GM18505 (cell line): Measurements from ENCODE around the gene CISH.

Source experiments
- ATAC-seq: cut with Tn5 transposase; IDR thresholded peaks from one replicate; pipeline ENCODE4 v1.9.1; 2021; ENCODE audit not compliant: unreplicated experiment
- POLR2A ChIP-seq: IDR thresholded peaks from 4 replicates; pipeline ENCODE4 v1.6.1; 2011; ENCODE audit warnings: borderline replicate concordance; ENCODE audit not compliant: insufficient read depth, insufficient read length; ENCODE audit errors: extremely low read depth

Gene CISH

DNA sequence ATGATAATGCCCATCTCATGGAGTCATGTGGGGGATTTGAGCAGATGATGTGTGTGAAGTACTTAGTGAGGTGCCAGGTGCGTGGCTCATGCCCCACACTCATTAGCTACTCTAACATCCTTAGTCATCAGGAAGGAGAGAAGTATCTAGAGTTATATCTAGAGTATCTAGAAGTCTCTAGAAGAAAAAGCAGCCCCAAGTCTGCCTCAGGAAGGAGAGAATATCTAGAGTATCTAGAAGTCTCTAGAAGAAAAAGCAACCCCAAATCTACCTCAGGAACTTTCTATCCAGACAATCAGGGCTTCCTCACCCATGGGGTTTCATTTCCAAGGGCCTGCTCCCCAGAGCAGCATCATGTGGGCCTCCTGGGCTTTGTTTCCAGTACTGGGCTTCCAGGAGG, 38.4 kb upstream of the CISH start:
- no peak for TF ChIP-seq POLR2A

DNA sequence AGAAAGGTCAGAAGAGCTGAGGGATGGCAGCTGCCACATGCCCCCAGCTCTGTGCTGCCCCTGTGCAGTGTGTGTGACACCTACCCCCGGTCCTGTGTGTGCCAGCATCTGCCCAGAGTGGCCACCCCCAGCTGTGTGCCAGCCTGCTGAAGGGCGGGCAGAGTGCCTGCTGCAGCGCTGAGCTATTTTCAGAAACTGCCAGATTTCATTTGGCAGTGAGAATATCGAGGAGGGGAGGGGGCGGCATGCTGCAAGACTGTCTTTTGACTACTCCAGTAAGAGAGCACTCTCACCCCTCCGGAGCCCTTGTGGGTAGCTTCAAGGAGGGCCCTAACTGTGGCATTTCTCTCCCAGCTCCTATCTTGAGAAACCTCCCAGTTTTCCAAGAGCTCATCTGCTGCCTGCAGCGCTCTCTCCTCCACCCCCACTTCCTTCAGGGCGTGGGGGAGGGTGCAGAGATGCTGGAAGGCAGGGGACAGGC, 37.9 kb upstream of the CISH start:
- no peak for TF ChIP-seq POLR2A
- ATAC-seq: no peak

More for the DNA sequence above, 38.4 kb upstream of the CISH start:
- no peak for ATAC-seq

- no peak for ATAC-seq
Measured at GRCh38 chr3:50648944-50649343, 37.4 kb upstream of the CISH start.

DNA sequence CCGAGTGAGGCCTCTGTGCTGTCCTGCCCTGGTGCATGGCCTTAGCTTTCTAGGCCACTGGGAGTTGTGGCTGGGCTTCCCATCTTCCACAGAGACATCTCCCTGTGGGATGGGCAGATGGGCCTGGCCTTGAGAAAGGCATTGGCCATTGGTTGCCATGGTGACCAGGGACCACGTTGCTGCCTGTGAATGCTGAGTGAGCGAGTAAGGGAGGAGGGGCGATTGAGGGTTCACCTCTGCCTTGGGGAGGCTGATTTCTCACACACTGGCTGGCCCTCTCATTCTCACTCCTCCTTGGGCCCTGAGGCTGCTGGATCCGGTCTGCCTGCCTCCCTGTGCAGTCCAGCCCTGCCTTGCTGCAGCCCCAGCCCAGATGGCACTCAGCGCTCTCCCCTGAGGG, 36.7 kb upstream of the CISH start:
- TF ChIP-seq POLR2A: no peak

More at GRCh38 chr3:50648944-50649343, 37.4 kb upstream of the CISH start:
- no peak for TF ChIP-seq POLR2A

GRCh38 chr3:50645378-50645777, 33.8 kb upstream of the CISH start:
- no peak for ATAC-seq
- no peak for TF ChIP-seq POLR2A

More for the DNA sequence above, 36.7 kb upstream of the CISH start:
- no peak for ATAC-seq

DNA sequence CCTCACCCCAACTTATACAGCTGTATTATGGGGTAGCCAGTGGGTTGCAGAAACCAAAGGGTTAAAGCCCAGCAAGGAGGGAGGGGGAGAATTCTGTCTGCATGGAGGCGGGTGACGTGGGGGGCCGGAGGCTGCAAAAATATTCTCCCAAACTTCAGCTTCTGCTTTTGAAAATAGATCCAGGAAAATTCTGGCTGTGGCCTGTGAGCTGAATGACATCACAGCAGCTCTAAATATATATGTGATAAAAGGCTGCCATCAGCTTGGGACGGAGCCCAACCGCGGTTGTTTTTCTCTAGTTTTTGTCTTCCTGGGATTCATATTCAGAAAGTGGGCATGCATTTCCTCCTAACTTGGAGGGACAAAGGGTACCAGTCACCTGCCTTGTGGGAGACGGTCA, 33.0 kb upstream of the CISH start:
- ATAC-seq: no peak
- TF ChIP-seq POLR2A: no peak

DNA sequence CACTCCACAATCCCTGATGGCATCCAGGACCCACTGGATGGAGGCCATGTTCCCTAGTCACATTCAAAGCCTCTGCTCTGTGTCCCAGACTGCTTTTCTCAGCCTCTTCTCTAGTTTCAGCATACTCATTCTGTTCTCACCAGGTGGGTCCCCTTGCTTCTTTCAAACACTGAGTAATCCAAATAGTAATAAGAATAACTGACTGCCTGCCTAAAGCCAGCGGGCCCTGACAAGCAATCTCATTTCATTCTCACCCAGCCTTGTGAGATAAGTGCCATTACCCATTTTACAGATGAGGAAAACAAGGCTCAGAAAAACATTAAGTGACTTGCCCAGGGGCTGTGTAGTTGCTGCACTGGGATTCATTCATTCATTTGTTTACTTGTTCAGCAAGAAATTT, 30.8 kb upstream of the CISH start:
- ATAC-seq: no peak
- no peak for TF ChIP-seq POLR2A

DNA sequence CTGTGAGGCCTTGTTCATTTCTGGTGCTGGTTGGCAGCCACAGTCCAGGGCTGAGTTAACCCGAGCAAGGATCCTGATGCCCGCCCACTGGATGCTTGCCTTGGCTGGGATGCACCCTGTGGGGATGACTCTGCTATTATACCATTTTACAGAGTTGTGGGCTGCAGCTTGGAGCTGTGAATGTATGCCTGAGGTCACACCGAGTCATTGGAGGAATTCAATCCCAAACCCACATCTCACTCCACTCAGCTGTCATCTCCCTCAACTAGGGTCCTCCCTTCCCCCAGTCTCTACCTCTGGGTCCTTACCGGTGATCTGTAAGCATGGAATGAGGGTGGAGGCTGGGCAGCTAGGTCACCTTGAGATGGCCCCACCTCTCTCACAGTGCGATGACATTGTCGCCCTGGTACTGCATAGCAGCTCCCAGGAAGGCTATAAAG, 27.5 kb upstream of the CISH start:
- ATAC-seq: no peak

DNA sequence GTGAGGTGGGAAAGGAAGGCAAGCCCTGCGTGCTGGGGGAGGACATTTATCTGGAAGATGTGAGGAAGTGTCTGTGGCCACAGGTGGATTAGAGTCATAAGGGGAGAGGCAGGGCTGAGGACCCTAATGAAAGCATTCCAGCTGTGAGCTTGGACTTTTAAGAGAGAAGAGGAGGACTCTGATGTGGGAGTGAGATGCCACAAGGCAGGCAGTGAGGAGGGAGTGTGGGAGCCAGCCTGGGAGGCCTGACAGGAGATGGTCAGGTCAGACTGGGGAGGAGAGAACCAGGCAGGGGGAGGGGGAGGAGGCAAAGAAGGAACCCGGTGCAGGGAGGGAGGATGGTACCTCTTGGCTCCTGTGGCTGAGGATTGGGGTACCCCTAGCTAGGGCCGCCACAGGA, 26.4 kb upstream of the CISH start:
- TF ChIP-seq POLR2A: no peak
- no peak for ATAC-seq

More for the DNA sequence above, 27.5 kb upstream of the CISH start:
- no peak for TF ChIP-seq POLR2A

- no peak for ATAC-seq
- no peak for TF ChIP-seq POLR2A
Measured at GRCh38 chr3:50637011-50637410, 25.4 kb upstream of the CISH start.

DNA sequence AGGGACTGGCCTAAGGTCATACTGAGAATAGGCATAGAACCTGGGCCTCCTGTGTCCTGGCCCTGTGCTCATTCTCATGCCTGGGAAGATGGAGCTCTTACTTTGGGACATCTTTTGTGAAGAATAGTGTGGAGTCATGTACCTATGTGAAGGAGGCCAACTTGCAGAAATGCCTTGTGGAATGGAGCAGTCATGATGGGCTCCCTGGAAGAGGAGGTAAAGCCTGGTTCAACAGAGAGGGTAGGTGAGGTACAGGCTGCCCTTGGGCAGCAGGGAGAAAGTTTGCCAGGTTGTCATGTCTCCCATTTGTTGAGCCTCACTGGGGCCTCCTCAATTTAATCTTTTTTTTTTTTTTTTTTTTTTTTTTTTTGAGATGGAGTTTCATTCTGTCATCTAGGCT, 23.5 kb upstream of the CISH start:
- no peak for TF ChIP-seq POLR2A
- no peak for ATAC-seq

DNA sequence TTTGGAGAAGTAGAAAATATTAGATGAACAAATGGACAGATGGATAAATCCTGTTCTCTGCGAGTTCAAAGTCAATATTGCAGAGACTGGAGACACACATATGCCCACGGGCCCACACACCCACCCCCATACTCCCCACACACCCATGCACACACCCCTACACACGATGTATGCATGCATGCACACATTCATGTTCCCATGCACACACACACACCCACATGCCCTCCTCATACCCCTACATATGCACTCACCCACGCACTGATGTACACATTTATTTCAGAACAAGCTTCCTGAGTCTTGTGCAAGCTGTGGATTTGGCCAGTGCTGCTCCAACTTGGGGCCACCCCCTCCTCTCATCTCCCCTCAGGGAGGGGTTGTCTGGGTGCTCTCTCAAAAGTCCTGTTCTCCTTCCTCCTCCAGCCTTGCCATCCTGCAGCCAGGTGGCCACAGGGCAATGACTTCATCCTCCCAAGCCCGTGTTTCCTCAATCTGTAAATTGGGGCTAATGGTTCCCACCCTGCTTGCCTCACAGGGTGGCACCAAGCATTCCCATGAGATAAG, 21.7 kb upstream of the CISH start:
- ATAC-seq: no peak
- TF ChIP-seq POLR2A: no peak

DNA sequence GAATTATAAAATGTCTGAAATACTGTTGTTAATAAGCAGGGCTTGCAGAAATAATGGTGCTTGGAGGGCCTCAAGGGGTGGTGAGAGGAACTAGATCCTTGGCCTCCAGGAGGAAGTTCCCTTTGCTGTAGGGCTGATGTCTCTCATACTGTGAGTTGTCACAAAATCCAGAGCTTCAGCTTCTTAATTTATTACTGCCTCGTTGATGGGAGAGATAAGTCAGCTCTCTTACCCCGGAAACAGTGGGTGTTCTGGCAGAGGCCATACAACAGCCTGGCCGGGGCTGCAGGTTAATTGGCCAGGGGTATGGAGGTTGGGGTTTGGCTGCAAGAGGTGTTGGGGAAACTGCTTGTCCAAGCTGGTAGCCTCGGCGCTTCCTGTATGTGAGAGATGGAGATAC, 20.9 kb upstream of the CISH start:
- no peak for ATAC-seq
- no peak for TF ChIP-seq POLR2A

GRCh38 chr3:50630877-50631276, 19.3 kb upstream of the CISH start:
- no peak for TF ChIP-seq POLR2A
- ATAC-seq: no peak

- ATAC-seq: no peak
- no peak for TF ChIP-seq POLR2A
Measured at GRCh38 chr3:50630394-50630793, 18.8 kb upstream of the CISH start.
